OCI-LY3 (cell line): ENCODE results near the gene TAL1.

Source experiments
- CTCF ChIP-seq: fragments of 200-600, 300-600 bp; sonication (generic); IDR thresholded peaks from 2 replicates; pipeline ENCODE4 v1.5.1; 2014; ENCODE audit warnings: antibody characterized with exemption, low read length, low read depth
- EZH2phosphoT487 ChIP-seq: fragments of 200-600 bp; shearing (Covaris generic); IDR thresholded peaks from 2 replicates; pipeline ENCODE4 v1.6.1; 2018; ENCODE audit warnings: antibody characterized with exemption, mixed run types, low read depth

GRCh38 chr1:47184822-47185677 is 47.0 kb downstream of the TAL1 start:
- no peak for TF ChIP-seq CTCF
- no peak for TF ChIP-seq EZH2phosphoT487
